Neural cell (in vitro differentiated cells): ENCODE results near the gene SRC.

Experiments used
- CTCF ChIP-seq: fragments of 450-650 bp; IDR thresholded peaks from 2 replicates; pipeline ENCODE4 v1.5.1; 2014; ENCODE audit warnings: antibody characterized with exemption, mild to moderate bottlenecking, moderate library complexity; ENCODE audit not compliant: poor library complexity, severe bottlenecking
- EP300 ChIP-seq: fragments of 450-650 bp; conservative IDR thresholded peaks from 2 replicates; pipeline ENCODE4 v1.6.1; 2014; ENCODE audit warnings: antibody characterized with exemption, mild to moderate bottlenecking, moderate library complexity; ENCODE audit not compliant: poor library complexity, severe bottlenecking
- EZH2 ChIP-seq: fragments of 200-600, 300-800 bp; shearing (Covaris generic), sonication (generic); IDR thresholded peaks from 2 replicates; pipeline ENCODE4 v1.6.1; 2014; ENCODE audit warnings: antibody characterized with exemption, low read length, borderline replicate concordance, mild to moderate bottlenecking; ENCODE audit not compliant: insufficient read depth, poor library complexity, severe bottlenecking
- POLR2AphosphoS5 ChIP-seq: IDR thresholded peaks from 2 replicates; pipeline ENCODE4 v1.6.1; 2012

GRCh38 chr20:37333848-37334318 is 12.1 kb upstream of the SRC start:
- no peak for TF ChIP-seq CTCF
- no peak for TF ChIP-seq POLR2AphosphoS5
- no peak for TF ChIP-seq EP300
- no peak for TF ChIP-seq EZH2
